Skin epidermis (tissue), 12 donors: Measurements from ENCODE around the gene IQSEC2.

Experiments
- H3K27ac ChIP-seq, 21 experiments: fragments of 200-600 bp; sonication (generic) in 11 of 21; one replicate each; pipeline ENCODE4 v1.5.0; 2020; ENCODE audit warnings: mild to moderate bottlenecking in 3 of 21, inconsistent platforms in 2 of 21, moderate library complexity in 2 of 21
- H3K4me3 ChIP-seq, 7 experiments: fragments of 200-600 bp; sonication (generic) in 2 of 7; one replicate each; pipeline ENCODE4 v1.5.0; 2020; ENCODE audit warnings: inconsistent platforms in 2 of 7, mild to moderate bottlenecking in 2 of 7, moderate library complexity in 1 of 7

The IQSEC2 gene

DNA sequence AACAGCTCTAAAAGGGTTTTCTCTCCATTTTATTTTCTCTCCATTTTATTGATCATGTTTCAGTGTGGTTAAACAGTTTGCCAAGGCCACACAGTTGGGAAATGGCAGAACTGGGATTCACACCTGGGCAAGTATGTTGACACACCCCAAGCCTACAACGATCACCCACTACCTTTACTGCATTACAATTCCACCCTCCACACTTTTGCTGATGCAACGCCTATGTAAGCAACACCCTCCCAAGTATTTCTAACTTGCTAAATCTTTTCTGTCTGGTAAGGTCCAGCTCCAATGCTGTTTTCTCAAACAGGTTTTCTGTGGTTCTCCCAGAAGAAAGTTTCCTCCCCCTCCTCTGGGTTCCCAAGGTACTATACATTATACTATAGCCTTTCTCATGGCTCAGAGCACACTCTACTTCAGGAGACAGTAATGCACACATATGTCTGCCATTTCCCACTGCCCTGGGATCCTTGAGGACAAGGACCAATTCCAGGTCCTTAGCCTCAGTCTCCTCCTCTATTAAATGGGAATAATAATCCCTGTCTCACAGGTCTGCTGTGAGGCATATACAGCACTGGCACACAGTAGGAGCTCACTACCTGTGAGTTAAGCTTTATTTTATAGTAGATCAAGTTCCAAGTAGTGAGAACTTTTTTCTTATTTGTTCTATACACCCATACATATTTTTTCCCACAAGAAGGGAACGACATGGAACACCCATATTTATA is 27.9 kb downstream of the IQSEC2 start:
- Histone ChIP-seq H3K27ac (no peak overlapping the region), H3K4me3 (no peak overlapping the region)

DNA sequence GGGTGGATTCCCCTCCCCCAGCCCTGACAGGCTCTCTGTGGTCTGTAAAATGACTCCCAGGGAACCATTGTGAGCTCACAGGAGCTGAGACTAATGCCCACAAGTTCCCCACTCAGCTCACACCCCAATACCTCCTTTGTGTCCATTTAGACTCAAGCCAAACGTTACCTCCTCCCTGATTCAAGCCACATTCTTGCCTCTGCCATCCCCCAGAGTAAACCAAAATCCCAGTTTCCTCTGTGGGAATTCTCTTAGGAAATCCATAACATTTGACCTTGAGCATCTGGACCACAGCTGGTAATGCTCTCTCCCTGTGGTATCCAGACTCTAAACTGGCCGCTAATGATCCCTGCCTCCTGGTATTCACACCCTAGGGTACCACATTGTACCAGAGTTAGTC is 30.1 kb downstream of the IQSEC2 start:
- no peak overlapping the region for H3K27ac ChIP-seq
- no peak overlapping the region for H3K4me3 ChIP-seq

DNA sequence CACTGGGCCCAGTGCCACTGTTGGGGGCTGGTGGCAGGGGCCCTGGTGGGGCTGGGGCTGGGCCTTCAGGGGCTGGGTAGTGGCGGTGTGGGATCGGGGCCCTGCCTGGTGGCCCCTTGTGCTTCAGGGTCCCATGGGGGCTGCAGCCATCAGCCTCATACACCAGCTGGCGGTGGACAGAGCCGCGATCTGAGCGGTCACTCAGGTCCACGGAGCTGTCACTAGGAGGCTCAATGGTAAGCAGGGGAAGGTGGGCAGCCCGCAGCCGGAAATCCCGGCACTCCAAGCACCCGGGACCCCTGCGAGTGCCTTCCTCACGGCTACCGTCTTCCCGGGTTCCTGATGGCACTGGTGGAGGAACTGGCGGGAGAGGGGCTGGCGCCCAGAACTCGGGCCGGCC is 30.8 kb downstream of the IQSEC2 start:
- Histone ChIP-seq H3K4me3 (no peak overlapping the region), H3K27ac (no peak overlapping the region)

DNA sequence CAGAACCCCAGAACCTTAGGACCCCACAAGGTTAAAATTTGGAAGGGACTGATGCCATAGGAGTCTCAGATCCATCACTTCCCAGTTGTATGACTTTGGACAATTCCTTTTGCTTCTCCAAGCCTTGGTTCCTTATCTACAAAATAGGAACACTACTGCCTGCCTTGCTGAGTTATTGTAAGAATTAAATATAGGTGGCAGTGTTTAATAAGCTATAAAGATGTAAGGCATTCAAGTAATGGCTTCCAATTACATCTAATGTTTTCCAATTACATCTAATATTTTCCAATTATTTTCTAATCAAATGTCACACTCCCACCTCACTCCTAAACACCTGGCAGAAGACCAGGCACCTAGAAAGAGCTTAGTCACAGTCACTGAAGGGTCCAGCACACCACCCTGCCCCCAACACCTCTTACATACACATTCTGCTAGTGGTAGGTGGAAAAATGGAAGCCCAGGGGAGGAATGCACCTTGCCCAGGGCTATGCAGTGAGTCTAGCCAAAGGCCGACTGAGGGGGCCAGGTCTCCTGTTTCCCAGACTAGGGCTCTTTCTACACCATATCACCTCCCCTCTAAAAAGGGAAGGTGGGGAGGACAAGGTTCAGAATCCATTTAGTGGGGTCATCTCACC is 31.9 kb downstream of the IQSEC2 start:
- Histone ChIP-seq H3K4me3 (no peak overlapping the region), H3K27ac (no peak overlapping the region)

DNA sequence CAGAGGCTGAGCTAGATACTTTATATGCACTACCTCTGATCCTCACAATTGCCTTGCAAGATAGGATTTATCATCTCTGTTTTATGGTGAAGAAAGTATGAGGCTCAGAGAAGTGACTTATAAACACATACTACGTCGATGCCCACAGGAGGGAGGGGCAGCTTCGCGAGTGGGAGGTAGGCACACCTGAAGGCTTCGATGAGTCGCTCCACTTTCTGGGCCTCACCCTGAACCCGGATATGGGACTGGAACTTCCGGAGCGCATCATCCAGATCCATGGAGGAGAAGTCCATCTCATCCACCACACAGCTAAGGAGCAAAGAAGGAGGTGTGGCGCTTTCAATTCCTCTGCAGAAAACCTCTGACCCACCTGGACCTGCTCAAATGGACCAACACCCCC is 33.5 kb downstream of the IQSEC2 start:
- Histone ChIP-seq H3K27ac (no peak overlapping the region), H3K4me3 (no peak overlapping the region)

DNA sequence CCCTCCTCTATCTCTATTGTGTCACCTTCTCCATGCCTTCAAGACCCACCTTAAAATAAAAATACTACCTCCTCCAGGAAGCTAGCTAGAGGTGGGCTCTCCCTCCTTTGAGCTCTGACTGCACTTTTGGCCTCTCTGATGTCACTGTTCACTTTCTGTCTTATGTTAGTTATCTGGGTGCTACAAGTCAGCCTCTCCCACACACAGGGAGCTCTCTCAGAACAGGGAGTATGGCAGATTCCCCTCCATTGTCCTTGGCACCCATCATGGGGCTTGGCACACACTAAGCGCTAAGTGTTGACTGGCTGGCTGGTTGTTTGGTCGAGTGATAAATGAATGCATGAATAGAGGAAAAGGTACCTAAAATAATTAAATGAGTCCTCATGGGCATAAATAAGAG is 35.2 kb downstream of the IQSEC2 start:
- Histone ChIP-seq H3K4me3 (no peak overlapping the region), H3K27ac (no peak overlapping the region)

DNA sequence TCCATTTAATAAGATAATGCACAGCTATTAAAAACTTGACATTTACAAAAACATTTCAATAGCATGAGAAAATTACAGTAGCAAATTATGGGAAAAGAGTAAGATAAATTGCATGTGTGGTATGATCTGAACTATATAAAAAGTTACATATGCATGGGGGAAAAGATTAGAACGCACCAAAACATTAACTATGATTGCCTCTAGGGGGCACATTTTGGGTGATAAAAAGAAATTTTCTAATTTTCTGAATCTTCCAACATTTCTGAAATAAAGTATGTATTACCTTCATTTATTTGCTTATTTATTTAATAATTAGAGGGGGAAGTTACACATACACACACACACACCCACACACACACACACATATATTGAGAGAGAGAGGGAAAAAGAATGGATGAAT is 36.8 kb downstream of the IQSEC2 start:
- Histone ChIP-seq H3K27ac (no peak overlapping the region), H3K4me3 (no peak overlapping the region)

DNA sequence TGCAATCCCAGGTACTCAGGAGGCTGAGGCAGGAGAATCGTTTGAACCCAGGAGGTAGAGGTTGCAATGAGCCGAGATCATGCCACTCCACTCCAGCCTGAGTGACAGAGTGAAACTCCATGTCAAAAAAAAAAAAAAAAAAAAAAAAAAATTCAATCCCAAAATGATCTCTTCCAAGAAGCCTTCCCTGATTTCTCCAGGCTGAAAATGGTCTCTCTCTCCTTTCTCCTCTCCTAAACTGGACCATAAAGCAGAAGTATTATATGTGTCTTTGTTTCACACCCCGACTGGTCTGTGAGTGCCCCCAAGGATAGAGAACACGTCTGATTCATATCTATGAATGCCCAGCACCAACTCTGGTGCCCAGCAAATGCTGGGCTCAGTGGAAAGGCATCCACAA is 39.1 kb downstream of the IQSEC2 start:
- Histone ChIP-seq H3K4me3 (no peak overlapping the region), H3K27ac (no peak overlapping the region)

DNA sequence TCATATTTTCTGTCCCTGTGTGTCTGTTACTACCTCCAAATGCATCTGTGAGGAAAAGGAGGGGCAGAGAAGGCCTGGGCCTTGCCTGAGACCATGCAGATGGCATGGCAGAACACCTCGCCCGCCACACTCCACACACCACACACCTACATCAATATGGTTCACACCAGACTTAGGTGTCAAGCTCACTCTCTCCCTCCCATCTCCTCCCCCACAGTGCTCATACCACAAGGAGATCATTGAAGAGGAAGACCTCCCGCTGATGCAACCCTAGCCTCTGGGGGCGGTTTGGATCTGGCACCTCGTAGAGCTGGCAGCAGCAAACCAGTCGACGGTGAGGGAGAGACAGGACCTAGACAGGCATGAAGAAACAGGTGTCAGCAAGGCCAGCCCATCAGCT is 39.8 kb downstream of the IQSEC2 start:
- Histone ChIP-seq H3K4me3 (no peak overlapping the region), H3K27ac (no peak overlapping the region)

DNA sequence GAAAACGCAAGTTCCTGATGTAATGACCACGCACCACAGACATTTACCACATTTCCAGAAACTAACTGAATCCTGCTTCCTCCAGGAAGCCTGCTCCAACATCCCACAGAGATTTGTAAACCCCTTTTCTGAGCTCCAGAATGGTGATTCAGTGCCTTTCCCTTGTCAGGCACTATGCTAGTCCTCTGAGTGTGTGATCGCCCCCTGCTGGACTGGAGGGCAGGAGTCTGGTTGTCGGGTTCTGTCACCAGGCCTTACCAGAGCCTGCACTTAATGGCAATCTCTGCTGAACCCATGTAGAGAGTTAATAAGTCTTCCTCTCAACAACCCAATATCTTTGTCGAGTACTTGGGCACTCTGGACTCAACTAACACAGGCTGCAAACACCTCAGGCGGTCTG is 41.9 kb downstream of the IQSEC2 start:
- no peak overlapping the region for H3K4me3 ChIP-seq
- no peak overlapping the region for H3K27ac ChIP-seq

DNA sequence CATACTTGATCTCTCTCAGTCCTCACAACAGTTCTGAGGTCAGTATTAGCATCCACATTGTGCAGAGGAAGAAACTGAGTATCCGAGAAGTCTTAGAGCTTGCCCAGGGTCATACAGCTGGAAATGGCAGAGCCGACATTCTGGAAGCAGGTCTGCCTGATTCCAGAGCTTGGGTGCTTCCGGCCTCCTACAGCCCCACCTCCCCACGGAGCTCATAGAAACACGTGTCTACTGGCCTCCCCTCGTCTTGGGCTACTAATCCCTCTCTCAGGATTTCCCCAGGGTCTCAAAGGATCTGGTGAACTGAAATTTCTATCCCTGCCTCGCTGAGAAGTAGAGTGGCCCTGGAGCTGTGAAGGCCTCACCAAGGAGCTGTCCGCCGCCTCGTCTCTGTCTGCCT is 44.3 kb downstream of the IQSEC2 start:
- no peak overlapping the region for H3K4me3 ChIP-seq
- H3K27ac ChIP-seq: no peak overlapping the region

DNA sequence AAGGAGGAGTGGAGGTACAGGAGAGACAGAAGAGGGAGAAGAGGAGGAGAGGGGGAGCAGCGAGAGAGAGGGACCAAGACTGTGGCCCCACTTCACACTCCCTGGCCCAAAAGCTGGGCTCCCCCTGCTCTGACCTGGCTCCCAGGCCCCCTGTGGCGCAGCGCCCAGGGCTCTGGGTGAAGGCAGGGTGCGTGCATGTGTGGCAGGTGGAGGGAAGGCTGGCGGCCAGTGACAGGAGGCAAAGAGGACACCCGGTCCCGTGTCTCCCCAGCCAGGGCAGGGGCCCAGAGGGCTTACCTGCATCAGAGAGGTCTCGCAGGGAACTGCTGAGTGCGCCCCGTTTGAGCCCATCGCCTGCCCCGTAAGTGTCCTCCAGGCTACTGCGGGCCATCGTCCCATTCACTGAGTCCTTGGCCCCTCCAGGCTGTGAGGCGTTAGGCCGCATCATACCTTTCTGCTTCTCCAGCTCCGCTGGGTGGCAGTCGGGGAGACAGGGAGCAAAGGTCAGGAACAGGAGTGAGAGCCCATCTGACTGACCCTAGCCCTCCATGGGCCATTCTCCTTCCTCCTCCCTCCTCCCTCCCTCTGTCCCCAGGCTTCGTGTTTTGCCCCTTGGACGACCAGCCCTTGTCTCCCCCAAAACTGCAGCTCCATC is 45.2 kb downstream of the IQSEC2 start:
- no peak overlapping the region for H3K4me3 ChIP-seq

DNA sequence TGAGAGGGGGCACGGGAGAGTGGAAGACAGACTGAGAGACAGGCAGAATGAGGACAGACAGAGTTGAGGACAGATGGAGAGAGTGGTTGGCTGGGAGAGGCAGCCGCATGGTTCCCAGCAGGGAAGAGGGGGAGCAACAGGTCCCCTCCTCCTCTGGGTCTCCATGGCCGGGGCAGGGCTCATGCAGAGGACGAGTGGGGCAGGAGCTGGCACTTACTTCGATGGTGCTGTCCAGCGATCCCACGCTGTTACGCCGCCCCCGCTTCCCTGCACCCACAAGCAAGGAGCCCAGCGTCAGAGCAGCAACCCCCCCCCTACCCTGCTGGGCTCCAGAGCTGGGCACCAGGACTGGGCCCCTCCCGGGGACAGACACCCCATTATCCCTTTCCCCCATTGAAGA is 45.8 kb downstream of the IQSEC2 start:
- Histone ChIP-seq H3K27ac (no peak overlapping the region), H3K4me3 (no peak overlapping the region)

More for the DNA sequence above, 45.2 kb downstream of the IQSEC2 start:
- no peak overlapping the region for H3K27ac ChIP-seq

DNA sequence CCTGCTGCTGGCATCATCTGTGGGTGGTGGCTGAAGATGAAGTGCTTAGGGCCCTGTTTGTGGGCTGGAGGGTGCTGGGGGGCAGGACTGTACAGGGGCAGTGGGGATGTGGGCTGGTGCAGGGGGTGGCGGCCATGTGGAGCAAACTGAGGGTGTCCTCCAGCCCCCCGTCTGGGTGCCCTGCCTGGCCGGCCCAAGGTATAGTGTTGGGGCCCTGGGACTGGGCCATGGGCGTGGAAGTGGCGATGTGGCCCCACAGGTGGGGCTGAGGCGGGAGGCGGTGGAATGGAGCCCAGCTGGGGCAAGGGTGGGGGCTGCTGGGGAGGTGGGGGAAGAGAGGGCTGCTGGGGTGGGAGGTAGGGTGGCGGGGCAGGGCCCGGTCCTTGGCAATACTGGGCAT is 46.9 kb downstream of the IQSEC2 start:
- Histone ChIP-seq H3K4me3 (no peak overlapping the region), H3K27ac (no peak overlapping the region)

DNA sequence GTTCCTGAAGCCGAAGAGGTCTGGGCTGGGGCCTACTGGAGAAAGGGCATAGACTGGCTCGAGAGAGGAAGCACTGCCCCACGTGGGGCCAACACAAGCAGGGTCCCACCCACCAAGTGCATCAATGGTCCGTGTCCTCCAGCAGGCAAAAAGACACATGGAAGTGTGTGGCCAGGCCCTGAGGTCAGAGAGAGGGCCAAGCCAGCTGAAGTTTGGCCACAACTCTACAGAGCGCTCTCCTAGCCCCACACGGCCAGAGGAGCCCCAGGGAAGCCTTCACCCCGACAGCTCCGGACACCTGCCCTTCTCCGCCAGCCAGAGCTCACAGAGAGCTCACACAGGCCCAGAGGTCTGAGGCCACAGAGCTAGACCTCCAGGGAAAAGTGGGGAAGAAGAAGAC is 47.8 kb downstream of the IQSEC2 start:
- Histone ChIP-seq H3K27ac (no peak overlapping the region), H3K4me3 (no peak overlapping the region)

DNA sequence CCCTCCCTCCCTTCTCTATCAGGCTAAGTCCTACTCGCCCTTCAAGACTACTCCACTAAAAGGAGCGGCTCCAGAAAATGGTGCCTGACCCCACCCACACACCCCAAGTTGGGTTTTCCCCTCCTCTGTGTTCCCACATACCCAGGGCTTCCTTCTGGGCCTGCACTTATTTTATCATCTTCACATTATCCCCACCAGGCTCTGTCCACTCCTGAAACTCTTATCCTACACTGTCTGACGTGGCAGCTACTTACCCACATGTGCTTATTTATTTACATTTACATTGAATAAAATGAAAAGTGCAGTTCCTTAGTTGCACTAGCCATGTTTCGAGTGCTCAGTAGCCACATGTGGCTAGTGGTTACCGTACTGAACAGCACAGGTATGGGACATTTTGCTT is 51.3 kb downstream of the IQSEC2 start:
- no peak overlapping the region for H3K27ac ChIP-seq
- H3K4me3 ChIP-seq: no peak overlapping the region

DNA sequence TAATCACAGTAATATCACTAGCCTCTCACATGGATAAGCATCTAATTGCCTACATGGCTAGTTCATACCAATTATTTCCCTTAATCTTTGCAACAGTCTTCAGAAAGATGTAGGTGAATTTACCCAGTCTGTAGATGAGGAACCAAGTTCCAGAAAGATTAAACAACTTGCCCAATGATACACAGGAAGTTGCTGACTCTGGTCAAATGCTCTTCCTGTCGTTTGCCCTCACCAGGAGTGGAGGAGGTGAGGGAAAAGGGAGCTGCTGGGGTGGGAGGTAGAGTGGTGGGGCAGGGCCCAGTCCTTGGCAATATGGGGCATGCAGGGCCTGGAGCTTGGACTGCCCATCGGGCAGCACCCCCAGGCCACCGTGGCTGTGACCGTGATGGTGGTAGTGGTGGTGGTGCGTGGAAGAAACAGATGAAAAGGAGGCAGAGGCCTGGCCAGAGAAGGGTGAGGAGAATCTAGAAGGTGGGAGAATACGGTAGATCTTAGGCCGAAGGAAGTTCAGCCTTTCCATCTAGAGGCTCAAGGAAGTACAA is 54.1 kb downstream of the IQSEC2 start:
- Histone ChIP-seq H3K27ac (no peak overlapping the region), H3K4me3 (no peak overlapping the region)

DNA sequence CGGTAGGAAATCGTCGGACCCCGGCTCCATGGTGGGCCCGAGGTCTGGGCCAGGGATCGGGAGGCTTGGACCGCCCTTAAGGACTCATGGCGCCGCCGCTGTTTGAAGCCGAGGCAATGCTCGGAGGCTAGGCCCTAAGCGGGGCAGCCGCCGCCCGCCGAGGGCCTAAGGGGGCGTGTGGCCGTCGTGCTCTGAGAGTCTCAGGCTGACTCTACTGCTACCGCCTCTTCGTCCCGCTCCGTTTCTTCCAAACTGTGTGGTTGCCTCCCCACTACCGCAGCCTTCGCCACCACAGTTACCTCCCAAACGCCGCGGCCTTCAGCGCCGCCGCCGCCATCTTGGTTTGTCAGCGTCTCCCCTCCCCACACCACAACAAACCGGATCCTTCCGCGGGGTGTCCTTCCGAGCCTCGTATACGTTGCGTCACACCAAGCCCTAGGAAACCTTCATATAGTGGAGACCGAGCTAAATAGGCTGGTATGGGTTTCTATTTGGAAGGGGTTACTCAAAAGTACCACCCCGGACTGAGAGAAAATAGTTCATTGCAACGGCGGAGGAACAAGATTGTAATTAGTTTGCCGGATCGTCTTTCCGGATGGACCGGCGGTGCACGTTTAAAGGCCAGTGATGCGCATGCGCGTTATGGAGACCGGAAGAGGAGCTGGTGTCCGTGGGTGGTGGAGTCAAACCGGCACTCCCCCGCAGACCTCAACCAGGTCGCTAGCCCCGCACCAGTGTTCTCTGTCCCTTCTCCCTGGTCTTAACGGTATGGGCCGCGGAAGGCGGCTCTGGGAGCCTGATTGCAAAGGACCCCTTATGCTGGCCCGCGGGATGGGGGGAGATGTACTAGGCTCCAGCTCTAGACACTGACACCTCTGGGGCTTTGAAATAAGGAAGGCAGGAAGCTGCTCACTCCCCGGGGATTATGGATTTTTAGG is 56.3 kb downstream of the IQSEC2 start, which contains the start of gene KDM5C:
Gene KDM5C, minus strand, starts transcription at position 348 of the 938 bp plus-strand sequence. Its CDS starts 318 bp downstream, at position 30.
- peak within 1 kb of the TSS; percentile 76 to 99 (median 95) for H3K27ac ChIP-seq
- peak within 1 kb of the TSS; percentile 70 to 92 (median 79) for H3K4me3 ChIP-seq

DNA sequence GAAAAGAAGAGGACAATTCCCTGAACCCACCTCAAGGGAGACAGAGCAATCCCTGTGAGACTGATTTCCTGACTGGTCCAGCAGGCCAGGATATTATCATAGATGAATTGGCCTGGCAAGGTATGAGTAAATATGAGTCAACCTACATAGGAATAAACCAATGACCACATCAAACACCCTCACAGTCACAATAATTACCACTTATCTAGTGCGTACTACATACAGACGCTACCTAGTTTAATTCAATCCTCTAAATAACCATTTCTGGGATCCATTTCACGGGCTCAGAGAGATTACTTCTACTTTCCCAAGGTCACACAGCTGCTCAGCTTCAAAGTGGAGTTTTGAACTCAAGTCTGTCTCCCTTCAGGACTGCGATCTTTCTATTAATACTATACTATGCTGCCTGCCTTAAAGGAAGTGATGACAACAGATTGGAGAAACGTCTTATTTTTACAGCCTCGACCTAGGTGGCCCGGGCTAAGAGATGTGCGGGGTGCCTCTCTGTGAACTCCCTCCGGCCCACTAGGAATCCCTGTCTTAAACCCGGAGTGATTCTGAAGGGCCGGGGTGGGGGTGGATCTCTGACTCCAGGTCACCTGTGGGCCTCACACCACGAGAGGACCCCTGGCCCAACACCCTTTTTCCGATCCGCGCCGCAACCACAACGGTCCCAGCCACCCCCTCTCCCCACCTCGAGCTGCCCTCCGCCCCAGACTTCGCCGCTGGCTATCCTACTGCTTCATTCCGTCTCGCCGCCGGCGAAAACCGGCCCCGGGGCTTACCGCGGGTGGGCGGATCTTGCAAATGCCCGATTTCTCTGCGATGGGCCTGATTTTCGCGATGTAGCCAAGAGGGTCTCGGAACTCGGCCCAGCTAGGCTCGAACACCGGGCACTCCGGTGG is 57.2 kb downstream of the IQSEC2 start:
- peak overlapping the region; percentile 76 to 99 (median 95) for H3K27ac ChIP-seq
- peak overlapping the region; percentile 70 to 92 (median 79) for H3K4me3 ChIP-seq
